HEK293 (cell line): ENCODE data around the gene CELF1.

ENCODE experiments used
- GLIS1 ChIP-seq: fragments of 450-650 bp; formaldehyde crosslinking; IDR thresholded peaks from 2 replicates; pipeline ENCODE4 v1.5.1; 2016; ENCODE audit warnings: missing biosample characterization, missing genetic modification characterization
- HOXA7 ChIP-seq: sonication (generic); formaldehyde crosslinking; IDR thresholded peaks from 2 replicates; pipeline ENCODE4 v1.8.1; 2022; ENCODE audit warnings: missing genetic modification reagents, borderline replicate concordance
- HOXD13 ChIP-seq: sonication (generic); formaldehyde crosslinking; IDR thresholded peaks from 2 replicates; pipeline ENCODE4 v1.8.0; 2022; ENCODE audit warnings: missing genetic modification reagents, borderline replicate concordance
- IKZF3 ChIP-seq: fragments of 450-650 bp; IDR thresholded peaks from 2 replicates; pipeline ENCODE4 v1.5.0; 2018; ENCODE audit warnings: missing biosample characterization, mild to moderate bottlenecking, missing genetic modification characterization, moderate library complexity
- KLF7 ChIP-seq: fragments of 450-650 bp; formaldehyde crosslinking; IDR thresholded peaks from 2 replicates; pipeline ENCODE4 v1.5.1; 2016; ENCODE audit warnings: missing biosample characterization, missing genetic modification characterization, borderline replicate concordance
- MYNN ChIP-seq: fragments of 450-650 bp; formaldehyde crosslinking; IDR thresholded peaks from 2 replicates; pipeline ENCODE4 v1.5.1; 2016; ENCODE audit warnings: missing biosample characterization, missing genetic modification characterization, borderline replicate concordance
- OVOL3 ChIP-seq: fragments of 450-650 bp; formaldehyde crosslinking; IDR thresholded peaks from 2 replicates; pipeline ENCODE4 v1.5.1; 2016; ENCODE audit warnings: missing biosample characterization, missing genetic modification characterization
- PRDM1 ChIP-seq: fragments of 450-650 bp; formaldehyde crosslinking; IDR thresholded peaks from 2 replicates; pipeline ENCODE4; 2016; ENCODE audit warnings: missing biosample characterization, missing genetic modification characterization
- SCRT2 ChIP-seq: fragments of 450-650 bp; formaldehyde crosslinking; IDR thresholded peaks from 2 replicates; pipeline ENCODE4 v1.5.1; 2016; ENCODE audit warnings: missing biosample characterization, missing genetic modification characterization
- SP2 ChIP-seq: fragments of 450-650 bp; formaldehyde crosslinking; IDR thresholded peaks from 2 replicates; pipeline ENCODE4 v1.5.1; 2016; ENCODE audit warnings: missing biosample characterization, missing genetic modification characterization
- ZFP37 ChIP-seq: fragments of 450-650 bp; formaldehyde crosslinking; IDR thresholded peaks from 2 replicates; pipeline ENCODE4 v1.5.1; 2016; ENCODE audit warnings: missing biosample characterization, missing genetic modification characterization
- ZNF155 ChIP-seq: fragments of 450-650 bp; formaldehyde crosslinking; IDR thresholded peaks from 2 replicates; pipeline ENCODE4 v1.5.1; 2016; ENCODE audit warnings: missing biosample characterization, missing genetic modification characterization
- ZNF157 ChIP-seq: fragments of 450-650 bp; formaldehyde crosslinking; IDR thresholded peaks from 2 replicates; pipeline ENCODE4 v1.5.1; 2016; ENCODE audit warnings: missing biosample characterization, missing genetic modification characterization
- ZNF16 ChIP-seq: fragments of 450-650 bp; formaldehyde crosslinking; IDR thresholded peaks from 2 replicates; pipeline ENCODE4 v1.5.1; 2016; ENCODE audit warnings: low read depth, missing biosample characterization, missing genetic modification characterization
- ZNF169 ChIP-seq: fragments of 450-650 bp; formaldehyde crosslinking; IDR thresholded peaks from 2 replicates; pipeline ENCODE4 v1.5.1; 2016; ENCODE audit warnings: missing biosample characterization, missing genetic modification characterization
- ZNF184 ChIP-seq: fragments of 450-650 bp; IDR thresholded peaks from 2 replicates; pipeline ENCODE4 v1.5.1; 2018; ENCODE audit warnings: missing biosample characterization, mild to moderate bottlenecking, missing genetic modification characterization
- ZNF239 ChIP-seq: fragments of 450-650 bp; formaldehyde crosslinking; IDR thresholded peaks from 2 replicates; pipeline ENCODE4 v1.5.1; 2016; ENCODE audit warnings: missing biosample characterization, missing genetic modification characterization
- ZNF366 ChIP-seq: fragments of 450-650 bp; formaldehyde crosslinking; conservative IDR thresholded peaks from 2 replicates; pipeline ENCODE4 v1.5.1; 2016; ENCODE audit warnings: missing biosample characterization, missing genetic modification characterization
- ZNF544 ChIP-seq: fragments of 450-650 bp; formaldehyde crosslinking; IDR thresholded peaks from 2 replicates; pipeline ENCODE4 v1.5.0; 2017; ENCODE audit warnings: missing biosample characterization, missing genetic modification characterization
- ZNF548 ChIP-seq: fragments of 450-650 bp; formaldehyde crosslinking; IDR thresholded peaks from 2 replicates; pipeline ENCODE4 v1.5.1; 2016; ENCODE audit warnings: missing biosample characterization, missing genetic modification characterization
- ZNF561 ChIP-seq: fragments of 450-650 bp; IDR thresholded peaks from 2 replicates; pipeline ENCODE4 v1.5.1; 2018; ENCODE audit warnings: missing biosample characterization, missing genetic modification characterization, borderline replicate concordance
- ZNF571 ChIP-seq: fragments of 450-650 bp; formaldehyde crosslinking; IDR thresholded peaks from 2 replicates; pipeline ENCODE4 v1.5.0; 2017; ENCODE audit warnings: missing biosample characterization, missing genetic modification characterization
- ZNF600 ChIP-seq: fragments of 450-650 bp; formaldehyde crosslinking; IDR thresholded peaks from 2 replicates; pipeline ENCODE4 v1.5.1; 2016; ENCODE audit warnings: missing biosample characterization, missing genetic modification characterization
- ZNF660 ChIP-seq: fragments of 450-650 bp; IDR thresholded peaks from 2 replicates; pipeline ENCODE4 v1.5.1; 2018; ENCODE audit warnings: missing biosample characterization, mild to moderate bottlenecking, missing genetic modification characterization
- ZNF768 ChIP-seq: fragments of 450-650 bp; formaldehyde crosslinking; IDR thresholded peaks from 2 replicates; pipeline ENCODE4 v1.5.1; 2018; ENCODE audit warnings: missing biosample characterization, mild to moderate bottlenecking, missing genetic modification characterization
- ZNF791 ChIP-seq: fragments of 450-650 bp; formaldehyde crosslinking; IDR thresholded peaks from 2 replicates; pipeline ENCODE4 v1.5.1; 2016; ENCODE audit warnings: missing biosample characterization, missing genetic modification characterization
- ZSCAN23 ChIP-seq: fragments of 450-650 bp; formaldehyde crosslinking; IDR thresholded peaks from 2 replicates; pipeline ENCODE4 v1.5.1; 2016; ENCODE audit warnings: missing biosample characterization, missing genetic modification characterization
- ZSCAN30 ChIP-seq: fragments of 450-650 bp; IDR thresholded peaks from 2 replicates; pipeline ENCODE4 v1.5.1; 2018; ENCODE audit warnings: missing biosample characterization, mild to moderate bottlenecking, missing genetic modification characterization, moderate library complexity
- TF ChIP-seq, protein P1 (sequence below): fragments of 450-650 bp; formaldehyde crosslinking; IDR thresholded peaks from 2 replicates; pipeline ENCODE4 v1.5.1; 2017; ENCODE audit warnings: missing biosample characterization, missing genetic modification characterization
- TF ChIP-seq, protein P2 (sequence below): fragments of 450-650 bp; formaldehyde crosslinking; IDR thresholded peaks from 2 replicates; pipeline ENCODE4 v1.5.1; 2016; ENCODE audit warnings: missing biosample characterization, missing genetic modification characterization
- TF ChIP-seq, protein P3 (sequence below): fragments of 450-650 bp; formaldehyde crosslinking; conservative IDR thresholded peaks from 2 replicates; pipeline ENCODE4 v1.5.1; 2016; ENCODE audit warnings: low read depth, missing biosample characterization, missing genetic modification characterization
- TF ChIP-seq, protein P4 (sequence below): IDR thresholded peaks from 2 replicates; pipeline ENCODE4 v1.6.1; 2011; ENCODE audit warnings: mild to moderate bottlenecking, low read depth, low read length, borderline replicate concordance
- TF ChIP-seq, protein P5 (sequence below): fragments of 450-650 bp; formaldehyde crosslinking; IDR thresholded peaks from 2 replicates; pipeline ENCODE4 v1.5.1; 2017; ENCODE audit warnings: missing biosample characterization, missing genetic modification characterization

The CELF1 gene

DNA sequence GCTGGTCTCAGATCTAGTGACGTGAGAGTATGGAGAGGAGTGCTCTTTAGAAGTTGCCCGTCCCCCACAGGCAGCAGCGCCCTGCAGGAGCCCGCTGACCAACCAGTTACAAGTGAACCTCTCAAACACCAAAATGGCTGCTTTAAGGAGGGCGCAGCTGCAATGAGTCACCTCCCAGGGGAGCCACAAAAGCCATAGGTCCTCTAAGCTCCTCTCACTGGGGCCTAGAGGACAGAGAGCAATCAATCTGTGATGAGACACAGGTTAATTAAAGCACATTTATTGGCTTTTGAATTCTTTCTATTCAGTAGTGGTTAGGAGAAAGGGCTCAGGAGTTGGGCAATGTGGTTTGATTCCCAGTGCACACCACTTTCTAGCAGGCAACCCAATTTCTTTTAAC lies 88.4 kb downstream of the CELF1 start (continued):
- TF ChIP-seq ZNF600 (tag by site-specific recombination) (no peak), ZNF571 (tag by site-specific recombination) (no peak), ZSCAN30 (tag by site-specific recombination) (no peak), ZNF239 (tag by site-specific recombination) (no peak), KLF7 (no peak), IKZF3 (tag by site-specific recombination) (peak; percentile 64; the same call in 1 of the 2 replicates), MYNN (tag by site-specific recombination) (no peak), ZNF561 (no peak), ZNF184 (0 out of 2 replicates have a peak, but pooled peaks have one; percentile 58), ZNF791 (tag by site-specific recombination) (no peak), PRDM1 (tag by site-specific recombination) (no peak), ZNF366 (peak; percentile 79), ZNF548 (no peak), ZFP37 (no peak), ZSCAN23 (tag by site-specific recombination) (no peak), GLIS1 (tag by site-specific recombination) (no peak), ZNF768 (tag by site-specific recombination) (no peak), ZNF155 (tag by site-specific recombination) (no peak), SP2 (tag by site-specific recombination) (peak; percentile 45; the same call in 1 of the 2 replicates), ZNF157 (no peak), HOXA7 (no peak), SCRT2 (tag by site-specific recombination) (no peak; the same call in 1 of the 2 replicates), ZNF660 (tag by site-specific recombination) (peak; percentile 51; the same call in 1 of the 2 replicates), OVOL3 (tag by site-specific recombination) (no peak), HOXD13 (CRISPR knock-in tag) (no peak), ZNF544 (tag by site-specific recombination) (no peak), ZNF169 (no peak), ZNF16 (no peak)
- TF ChIP-seq, protein P1, sequence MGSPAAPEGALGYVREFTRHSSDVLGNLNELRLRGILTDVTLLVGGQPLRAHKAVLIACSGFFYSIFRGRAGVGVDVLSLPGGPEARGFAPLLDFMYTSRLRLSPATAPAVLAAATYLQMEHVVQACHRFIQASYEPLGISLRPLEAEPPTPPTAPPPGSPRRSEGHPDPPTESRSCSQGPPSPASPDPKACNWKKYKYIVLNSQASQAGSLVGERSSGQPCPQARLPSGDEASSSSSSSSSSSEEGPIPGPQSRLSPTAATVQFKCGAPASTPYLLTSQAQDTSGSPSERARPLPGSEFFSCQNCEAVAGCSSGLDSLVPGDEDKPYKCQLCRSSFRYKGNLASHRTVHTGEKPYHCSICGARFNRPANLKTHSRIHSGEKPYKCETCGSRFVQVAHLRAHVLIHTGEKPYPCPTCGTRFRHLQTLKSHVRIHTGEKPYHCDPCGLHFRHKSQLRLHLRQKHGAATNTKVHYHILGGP (tag by site-specific recombination): no peak
- TF ChIP-seq, protein P2, sequence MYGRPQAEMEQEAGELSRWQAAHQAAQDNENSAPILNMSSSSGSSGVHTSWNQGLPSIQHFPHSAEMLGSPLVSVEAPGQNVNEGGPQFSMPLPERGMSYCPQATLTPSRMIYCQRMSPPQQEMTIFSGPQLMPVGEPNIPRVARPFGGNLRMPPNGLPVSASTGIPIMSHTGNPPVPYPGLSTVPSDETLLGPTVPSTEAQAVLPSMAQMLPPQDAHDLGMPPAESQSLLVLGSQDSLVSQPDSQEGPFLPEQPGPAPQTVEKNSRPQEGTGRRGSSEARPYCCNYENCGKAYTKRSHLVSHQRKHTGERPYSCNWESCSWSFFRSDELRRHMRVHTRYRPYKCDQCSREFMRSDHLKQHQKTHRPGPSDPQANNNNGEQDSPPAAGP (tag by site-specific recombination): peak; percentile 67; the same call in 1 of the 2 replicates
- TF ChIP-seq, protein P3, sequence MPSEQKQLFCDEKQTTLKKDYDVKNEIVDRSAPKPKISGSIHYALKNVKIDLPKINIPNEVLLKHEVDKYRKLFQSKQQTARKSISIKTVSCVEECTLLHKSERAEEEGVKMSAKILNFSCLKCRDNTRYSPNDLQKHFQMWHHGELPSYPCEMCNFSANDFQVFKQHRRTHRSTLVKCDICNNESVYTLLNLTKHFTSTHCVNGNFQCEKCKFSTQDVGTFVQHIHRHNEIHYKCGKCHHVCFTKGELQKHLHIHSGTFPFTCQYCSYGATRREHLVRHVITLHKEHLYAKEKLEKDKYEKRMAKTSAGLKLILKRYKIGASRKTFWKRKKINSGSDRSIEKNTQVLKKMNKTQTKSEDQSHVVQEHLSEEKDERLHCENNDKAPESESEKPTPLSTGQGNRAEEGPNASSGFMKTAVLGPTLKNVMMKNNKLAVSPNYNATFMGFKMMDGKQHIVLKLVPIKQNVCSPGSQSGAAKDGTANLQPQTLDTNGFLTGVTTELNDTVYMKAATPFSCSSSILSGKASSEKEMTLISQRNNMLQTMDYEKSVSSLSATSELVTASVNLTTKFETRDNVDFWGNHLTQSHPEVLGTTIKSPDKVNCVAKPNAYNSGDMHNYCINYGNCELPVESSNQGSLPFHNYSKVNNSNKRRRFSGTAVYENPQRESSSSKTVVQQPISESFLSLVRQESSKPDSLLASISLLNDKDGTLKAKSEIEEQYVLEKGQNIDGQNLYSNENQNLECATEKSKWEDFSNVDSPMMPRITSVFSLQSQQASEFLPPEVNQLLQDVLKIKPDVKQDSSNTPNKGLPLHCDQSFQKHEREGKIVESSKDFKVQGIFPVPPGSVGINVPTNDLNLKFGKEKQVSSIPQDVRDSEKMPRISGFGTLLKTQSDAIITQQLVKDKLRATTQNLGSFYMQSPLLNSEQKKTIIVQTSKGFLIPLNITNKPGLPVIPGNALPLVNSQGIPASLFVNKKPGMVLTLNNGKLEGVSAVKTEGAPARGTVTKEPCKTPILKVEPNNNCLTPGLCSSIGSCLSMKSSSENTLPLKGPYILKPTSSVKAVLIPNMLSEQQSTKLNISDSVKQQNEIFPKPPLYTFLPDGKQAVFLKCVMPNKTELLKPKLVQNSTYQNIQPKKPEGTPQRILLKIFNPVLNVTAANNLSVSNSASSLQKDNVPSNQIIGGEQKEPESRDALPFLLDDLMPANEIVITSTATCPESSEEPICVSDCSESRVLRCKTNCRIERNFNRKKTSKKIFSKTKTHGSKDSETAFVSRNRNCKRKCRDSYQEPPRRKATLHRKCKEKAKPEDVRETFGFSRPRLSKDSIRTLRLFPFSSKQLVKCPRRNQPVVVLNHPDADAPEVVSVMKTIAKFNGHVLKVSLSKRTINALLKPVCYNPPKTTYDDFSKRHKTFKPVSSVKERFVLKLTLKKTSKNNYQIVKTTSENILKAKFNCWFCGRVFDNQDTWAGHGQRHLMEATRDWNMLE (tag by site-specific recombination): no peak
- TF ChIP-seq, protein P4, sequence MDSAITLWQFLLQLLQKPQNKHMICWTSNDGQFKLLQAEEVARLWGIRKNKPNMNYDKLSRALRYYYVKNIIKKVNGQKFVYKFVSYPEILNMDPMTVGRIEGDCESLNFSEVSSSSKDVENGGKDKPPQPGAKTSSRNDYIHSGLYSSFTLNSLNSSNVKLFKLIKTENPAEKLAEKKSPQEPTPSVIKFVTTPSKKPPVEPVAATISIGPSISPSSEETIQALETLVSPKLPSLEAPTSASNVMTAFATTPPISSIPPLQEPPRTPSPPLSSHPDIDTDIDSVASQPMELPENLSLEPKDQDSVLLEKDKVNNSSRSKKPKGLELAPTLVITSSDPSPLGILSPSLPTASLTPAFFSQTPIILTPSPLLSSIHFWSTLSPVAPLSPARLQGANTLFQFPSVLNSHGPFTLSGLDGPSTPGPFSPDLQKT: no peak
- TF ChIP-seq, protein P5, sequence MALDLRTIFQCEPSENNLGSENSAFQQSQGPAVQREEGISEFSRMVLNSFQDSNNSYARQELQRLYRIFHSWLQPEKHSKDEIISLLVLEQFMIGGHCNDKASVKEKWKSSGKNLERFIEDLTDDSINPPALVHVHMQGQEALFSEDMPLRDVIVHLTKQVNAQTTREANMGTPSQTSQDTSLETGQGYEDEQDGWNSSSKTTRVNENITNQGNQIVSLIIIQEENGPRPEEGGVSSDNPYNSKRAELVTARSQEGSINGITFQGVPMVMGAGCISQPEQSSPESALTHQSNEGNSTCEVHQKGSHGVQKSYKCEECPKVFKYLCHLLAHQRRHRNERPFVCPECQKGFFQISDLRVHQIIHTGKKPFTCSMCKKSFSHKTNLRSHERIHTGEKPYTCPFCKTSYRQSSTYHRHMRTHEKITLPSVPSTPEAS (tag by site-specific recombination): no peak
